Stimulated activated CD4-positive, alpha-beta T cell treated with anti-CD3 and anti-CD28 coated beads, Interleukin-12 subunit alpha, Interleukin-12 subunit beta, amount 100 ng/mL, for 48 hours (primary cell): ENCODE data around the gene LTF.
"Not testable (repeated sequence)": the region's sequence is repeated elsewhere in the genome, so short reads cannot be mapped to it uniquely, and the experiment has no call there.

ENCODE experiments used
- DNase-seq, 3 donors: peaks; one replicate each; pipeline ENCODE4 v3.0.0-alpha.2; 2020; ENCODE audit warnings: low read depth in 2 of 3, low spot score in 1 of 3

The LTF gene

DNA sequence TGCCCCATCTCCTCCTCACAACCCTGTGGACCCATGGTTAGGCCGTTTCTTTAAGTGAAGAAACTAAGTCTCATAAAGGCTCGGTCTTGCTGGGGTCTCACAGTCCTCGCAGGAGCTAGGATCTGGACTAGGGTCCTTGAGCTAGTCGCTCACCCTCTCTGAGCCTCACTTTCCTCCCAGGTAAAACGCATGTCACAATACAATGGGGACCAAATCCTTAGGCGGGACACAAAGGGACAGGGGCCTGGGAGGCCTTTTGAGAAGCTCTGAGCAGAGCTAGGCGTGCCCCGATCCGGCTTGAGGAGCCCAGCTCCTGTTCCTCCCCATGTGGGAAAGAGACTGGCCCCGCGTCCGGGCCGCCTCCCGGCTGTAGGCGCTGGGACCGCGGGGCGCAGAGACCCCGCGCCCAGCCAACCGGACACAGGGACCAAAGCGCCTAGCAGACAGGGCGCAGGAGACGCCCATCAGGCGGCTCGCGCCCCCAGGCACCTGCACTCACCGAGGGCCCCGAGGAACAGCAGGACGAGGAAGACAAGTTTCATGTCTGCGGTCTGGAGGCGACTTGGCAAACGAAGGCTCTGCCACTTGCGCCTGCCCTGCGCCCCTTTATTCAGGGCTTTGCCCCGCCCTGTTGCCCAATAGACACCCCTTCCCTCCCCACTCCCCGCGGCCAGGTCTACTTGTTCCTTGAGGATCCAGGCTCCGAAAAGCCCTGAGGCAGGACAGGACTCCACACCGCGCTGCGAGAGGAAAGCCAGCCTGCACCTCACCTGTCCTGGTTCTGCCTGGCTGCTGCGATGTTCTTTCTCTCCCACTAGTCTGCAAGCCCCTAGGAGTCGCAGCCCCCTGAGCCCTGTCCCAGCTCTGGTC is at the start of gene LTF:
TSS of gene LTF (minus strand) at position 580 of the 870 bp plus-strand sequence. CDS start at position 542, 38 bp downstream.
- no peak for DNase-seq

DNA sequence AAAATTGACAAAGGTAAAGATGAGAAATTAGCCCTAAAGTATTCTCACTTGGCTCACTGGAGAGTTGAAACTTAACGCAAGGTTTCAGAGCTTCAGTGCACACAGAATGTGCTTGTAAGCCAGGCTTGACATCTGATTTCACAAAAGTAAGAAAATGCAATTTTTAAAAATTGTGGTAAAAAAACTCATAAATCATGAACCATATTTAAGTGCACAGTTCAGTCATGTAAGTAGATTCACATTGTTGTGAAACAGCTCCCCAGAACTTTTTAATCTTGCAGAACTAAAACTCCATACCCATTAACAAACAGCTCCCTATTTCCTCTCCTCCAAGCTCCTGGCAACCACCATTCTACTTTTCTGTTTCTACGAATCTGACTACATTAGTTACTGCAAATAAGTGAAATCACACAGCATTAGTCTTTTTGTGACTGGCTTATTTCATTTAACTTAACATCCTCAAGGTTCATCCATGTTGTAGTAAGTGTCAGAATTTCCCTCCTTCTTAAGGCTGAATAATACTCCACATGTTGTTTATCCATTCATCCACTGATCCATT is 47.6 kb upstream of the LTF start:
- DNase-seq: no peak

DNA sequence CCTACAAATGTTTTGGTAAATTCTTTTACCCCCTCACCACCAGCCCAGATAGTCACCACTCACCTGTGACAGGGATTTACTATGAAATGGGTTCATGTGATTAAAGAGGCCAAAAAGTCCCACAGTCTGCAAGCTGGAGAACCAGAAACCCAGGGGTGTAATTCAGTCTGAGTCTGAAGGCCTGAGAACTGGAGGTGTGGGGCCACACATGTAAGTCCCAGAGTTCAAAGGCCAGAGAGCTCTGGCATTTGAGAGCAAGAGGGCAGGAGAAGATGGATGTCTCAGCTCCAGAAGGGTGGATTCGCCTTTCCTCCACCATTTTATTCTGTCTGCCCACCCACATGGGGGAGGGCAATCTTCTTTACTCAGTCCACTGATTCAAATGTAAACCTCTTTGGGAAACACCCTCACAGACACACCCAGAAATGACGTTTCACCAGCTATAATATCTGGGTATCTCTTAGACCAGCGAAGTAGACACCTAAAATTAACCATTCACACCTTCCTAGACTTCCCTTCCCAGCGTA is 45.0 kb upstream of the LTF start:
- DNase-seq: no peak

- DNase-seq: no peak
Measured at GRCh38 chr3:46508850-46509591, 44.3 kb upstream of the LTF start.

DNA sequence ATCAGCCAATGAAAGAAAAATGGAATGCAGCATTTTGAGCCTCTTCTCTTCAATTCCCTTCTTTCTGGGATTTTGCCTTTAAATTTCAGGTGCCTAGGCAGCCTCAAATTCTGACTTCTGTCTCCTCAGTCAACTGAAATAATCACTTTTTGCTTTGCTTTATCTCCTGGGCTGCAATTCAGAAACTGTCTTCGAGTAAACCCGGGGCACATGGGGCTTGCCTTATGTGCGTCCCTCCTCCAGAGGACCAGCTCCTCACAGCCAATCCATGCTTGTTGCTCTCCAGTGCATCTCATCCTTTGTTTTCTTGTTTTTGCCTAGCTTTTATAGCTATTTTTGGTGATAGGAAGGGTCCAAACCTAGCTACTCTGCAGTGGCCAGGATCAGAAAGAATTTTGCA is 41.8 kb upstream of the LTF start:
- DNase-seq: no peak

DNA sequence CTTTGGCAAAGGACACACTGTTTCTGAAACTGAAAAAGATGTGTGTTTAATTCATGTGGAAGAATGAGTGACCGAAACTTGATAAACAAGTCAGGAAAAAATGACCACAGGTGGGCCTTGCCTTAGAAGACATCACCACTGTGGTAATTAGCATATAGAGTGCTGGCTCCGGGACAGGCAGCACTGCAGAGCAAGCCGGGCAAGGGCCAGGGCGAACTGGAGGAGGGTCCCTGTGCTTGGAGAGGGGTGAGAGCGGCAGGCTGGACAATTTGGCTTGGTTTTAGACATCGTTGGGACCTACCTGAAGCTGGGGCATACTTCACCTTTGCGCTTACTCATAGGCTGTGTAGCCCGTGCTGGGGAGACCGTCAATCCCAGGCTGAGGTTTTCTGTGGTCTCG is 41.2 kb upstream of the LTF start:
- DNase-seq: no peak

DNA sequence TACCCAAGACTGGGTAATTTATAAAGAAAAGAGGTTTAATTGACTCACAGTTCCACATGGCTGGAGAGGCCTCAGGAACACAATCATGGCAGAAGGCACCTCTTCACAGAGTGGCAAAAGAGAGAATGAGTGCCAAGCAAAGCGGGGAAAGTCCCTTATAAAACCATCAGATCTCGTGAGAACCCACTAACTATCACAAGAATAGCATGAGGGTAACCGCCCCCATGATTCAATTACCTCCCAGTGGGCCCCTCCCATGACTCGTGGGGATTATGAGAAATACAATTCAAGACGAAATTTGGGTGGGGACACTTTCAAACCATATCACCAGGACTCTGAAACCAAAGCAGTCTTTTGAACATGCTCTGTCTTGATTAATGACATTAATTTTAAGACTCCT is 40.1 kb upstream of the LTF start:
- peak in 2 of 3 donors; percentile 13 to 14 for DNase-seq

- DNase-seq: no peak
Measured at GRCh38 chr3:46503200-46503874, 38.6 kb upstream of the LTF start.

DNA sequence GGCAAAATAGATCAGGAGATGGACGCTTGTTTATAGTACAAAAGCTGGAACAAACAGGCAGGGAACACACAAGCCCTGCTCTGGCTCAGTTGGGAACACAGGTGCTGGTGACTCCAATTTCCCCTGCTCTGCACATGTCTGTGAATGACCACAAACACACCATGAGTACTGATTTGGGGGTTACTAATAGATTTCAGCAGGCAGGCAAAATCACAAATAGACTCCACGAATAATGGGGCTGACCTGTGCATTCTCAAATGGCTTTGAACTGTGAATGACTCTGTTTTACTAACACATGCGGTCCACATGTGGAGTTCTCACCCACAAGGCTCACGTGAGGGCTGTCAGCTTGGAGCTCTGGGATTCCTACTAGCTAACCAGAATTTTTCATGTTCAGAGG is 37.0 kb upstream of the LTF start:
- DNase-seq: no peak

DNA sequence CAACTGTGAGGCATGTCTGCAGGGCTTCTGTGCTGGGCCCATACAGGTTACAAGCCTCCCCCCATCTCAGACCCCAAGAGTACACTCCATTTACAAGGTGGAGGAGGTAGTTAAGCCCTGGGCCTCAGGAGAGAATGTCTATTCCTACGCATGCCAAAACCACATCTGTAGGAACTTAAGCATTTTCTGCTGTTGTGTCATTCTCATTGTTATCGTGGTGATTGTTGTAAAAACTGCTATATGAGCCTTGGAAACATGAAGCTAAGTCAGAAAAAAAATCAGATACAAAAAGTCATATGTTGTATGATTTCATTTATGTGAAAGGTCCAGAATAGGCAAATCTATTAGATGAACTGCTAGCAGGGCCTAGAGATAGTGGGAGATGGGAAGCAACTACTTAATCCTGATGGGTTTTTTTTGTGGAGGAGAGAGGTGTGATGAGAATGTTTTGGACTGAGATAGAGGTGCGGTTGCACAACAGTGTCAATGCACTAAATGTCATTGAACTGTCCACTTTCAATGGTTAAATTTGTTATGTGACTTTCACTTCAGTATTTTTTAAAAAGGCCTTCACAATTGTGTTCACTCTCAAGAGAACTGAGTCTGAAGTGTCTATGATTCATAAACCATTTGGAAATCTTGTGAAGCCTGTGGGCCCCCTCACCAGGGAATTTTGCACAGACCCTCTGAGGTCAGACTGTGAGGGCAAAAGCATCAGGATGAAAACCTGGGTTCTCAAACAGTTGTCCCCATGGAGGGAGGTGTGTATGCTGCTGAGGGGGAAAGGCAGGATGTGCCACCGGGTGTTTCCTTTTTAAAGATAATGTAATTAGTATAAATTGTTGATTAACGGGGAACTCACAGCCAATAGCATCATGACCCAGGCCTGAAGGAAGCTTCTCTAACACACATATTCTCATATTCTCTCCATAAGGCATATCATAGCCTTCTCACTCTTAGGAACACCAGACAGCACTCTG is 36.2 kb upstream of the LTF start:
- no peak for DNase-seq

GRCh38 chr3:46498916-46499519 is 34.3 kb upstream of the LTF start:
- DNase-seq: no peak

GRCh38 chr3:46497556-46498265 is 33.0 kb upstream of the LTF start, which contains the start of gene RTP3:
Gene RTP3 (plus strand): TSS chr3:46497976. CDS start chr3:46498063, 87 bp downstream.
- no peak for DNase-seq

DNA sequence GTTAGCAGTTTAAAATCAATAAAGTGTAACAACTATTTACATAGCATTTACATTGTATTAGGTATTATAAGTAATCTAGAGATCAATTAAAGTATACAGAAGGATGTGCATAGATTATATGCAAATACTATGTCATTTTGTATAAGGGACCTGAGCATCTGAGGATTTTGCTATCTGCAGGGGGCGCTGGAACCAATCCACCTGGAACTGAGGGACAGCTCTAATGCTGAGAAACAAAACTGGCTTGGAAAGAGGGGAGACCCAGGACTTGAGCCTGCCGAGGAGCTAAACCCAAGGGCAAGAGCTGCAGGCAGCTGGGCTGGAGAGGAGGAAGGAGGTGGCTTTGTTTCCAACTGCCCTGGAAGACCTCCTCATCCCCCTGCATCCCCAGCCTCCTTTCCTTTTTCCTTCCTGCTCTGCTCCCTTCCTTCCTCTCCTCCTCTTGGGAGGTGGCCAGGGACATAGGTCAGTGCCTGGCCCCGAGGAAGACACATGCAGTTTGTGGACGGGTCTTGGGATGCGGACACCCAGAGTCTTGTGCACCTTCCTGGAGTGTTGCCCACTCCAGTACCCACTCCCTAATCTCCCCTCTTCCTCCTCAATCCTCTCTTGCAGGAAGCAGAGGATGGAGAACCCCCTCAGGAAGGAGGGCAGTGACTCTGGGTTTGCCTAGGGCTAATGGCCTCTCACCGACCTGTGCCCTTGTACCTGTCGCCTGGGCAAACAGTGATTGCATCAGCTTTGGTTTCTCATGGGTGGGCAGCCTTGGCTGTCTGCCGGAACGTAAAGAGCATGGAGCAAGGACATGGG is 32.2 kb upstream of the LTF start:
- peak; percentile 7 to 32 (median 17) for DNase-seq

- DNase-seq: no peak
Measured at GRCh38 chr3:46495901-46496456, 31.3 kb upstream of the LTF start.

- DNase-seq: not testable (repeated sequence)
Measured at GRCh38 chr3:46494491-46494890, 29.8 kb upstream of the LTF start.

DNA sequence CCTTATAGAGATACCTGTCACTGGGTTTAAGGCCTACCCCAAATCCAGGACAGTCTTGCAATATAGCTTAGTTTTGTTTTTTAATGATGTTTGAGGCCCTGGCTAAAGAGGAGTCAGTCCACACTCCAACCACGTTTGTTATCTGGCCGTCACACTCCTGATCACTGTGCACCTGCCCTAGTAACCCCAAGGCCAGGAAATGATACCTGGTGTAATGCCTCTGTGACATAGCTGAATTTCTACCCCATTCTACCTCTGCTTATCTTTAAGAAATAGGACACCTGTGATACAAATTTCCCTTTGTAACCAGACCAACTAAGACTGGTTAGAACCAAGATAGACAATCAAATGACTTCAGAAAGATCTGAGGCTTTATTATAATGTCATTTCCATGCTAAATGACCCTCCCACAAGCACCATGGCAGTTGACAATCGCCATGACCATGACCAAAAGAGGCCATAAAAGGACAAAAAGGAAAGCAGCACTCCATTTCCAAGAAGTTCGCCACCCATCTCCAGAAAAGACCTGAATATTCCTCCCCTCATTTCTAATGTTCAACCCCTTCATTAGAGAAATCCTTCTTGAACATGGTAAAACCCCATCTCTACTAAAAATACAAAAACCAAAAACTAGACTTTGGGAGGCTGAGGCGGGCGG is 28.3 kb upstream of the LTF start:
- DNase-seq: no peak
